ENCODE measurements around the gene VTN.

The VTN gene

GRCh38 chr17:28335959-28336871, 33.9 kb downstream of the VTN start:
- TF ChIP-seq CTCF (IDR thresholded peaks at IDR 0.05; ENCODE audit: low read depth, low read length) = no peak
- peak overlapping the region; percentile 99 for H3K4me3 ChIP-seq (ENCODE audit: low read depth, low read length)

DNA sequence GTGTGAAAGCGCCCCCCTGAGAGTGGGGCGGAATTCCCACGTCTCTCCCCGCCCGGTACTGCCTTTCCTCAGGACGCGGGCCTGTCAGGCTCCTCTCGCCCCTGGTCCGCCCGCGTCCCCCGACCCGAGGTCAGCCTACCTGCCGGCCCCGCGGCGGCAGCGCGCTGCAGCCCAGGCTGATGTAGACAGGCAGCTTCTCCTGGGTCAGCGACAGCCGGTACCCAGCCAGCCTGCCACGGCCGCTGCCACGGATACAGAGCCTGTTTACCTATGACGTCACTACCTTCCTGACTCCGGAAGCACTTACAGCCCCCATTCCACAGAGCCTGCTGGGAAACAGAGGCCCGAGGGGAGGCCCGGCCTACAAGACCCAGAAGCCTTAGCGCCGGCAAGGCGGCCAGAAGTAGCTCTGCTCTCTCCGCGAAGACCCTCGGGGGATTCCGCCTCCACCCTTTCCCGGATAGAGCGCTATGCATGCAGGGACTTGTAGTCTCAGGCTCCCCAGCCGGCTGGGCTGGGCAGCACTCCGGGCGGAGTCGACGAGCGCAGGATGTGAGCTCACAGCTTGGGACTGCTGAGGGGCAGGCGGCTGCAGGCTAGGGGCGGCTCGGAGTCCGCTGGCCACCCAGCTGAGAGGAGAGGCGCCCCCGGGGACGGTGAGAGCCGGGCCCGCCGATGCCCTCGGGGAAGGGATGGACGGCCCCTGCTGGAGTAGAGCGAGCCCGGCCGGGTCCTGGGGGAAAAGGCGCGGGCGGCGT, 34.7 kb downstream of the VTN start, which contains the start of the genes IFT20 and TNFAIP1:
TSS of gene IFT20 (minus strand) at position 272 of the 758 bp plus-strand sequence. CDS start 3,487 bp downstream, outside the sequence.
TSS of gene TNFAIP1 (plus strand) at position 561 of the 758 bp plus-strand sequence. CDS start 3,761 bp downstream, outside the sequence.
- TF ChIP-seq CTCF (IDR thresholded peaks at IDR 0.05; ENCODE audit: low read depth, low read length) = no peak
- H3K4me3 ChIP-seq (ENCODE audit: low read depth, low read length) = peak within 1 kb of the TSS; percentile 99

- no peak for TF ChIP-seq CTCF (IDR thresholded peaks at IDR 0.05; ENCODE audit: low read depth, low read length)
- peak overlapping the region; percentile 99 for H3K4me3 ChIP-seq (ENCODE audit: low read depth, low read length)
Observed at GRCh38 chr17:28334666-28335200, 35.4 kb downstream of the VTN start.

GRCh38 chr17:28334171-28334570, 35.9 kb downstream of the VTN start:
- TF ChIP-seq CTCF (IDR thresholded peaks at IDR 0.05; ENCODE audit: low read depth, low read length) = no peak
- H3K4me3 ChIP-seq (ENCODE audit: low read depth, low read length) = peak overlapping the region; percentile 99

DNA sequence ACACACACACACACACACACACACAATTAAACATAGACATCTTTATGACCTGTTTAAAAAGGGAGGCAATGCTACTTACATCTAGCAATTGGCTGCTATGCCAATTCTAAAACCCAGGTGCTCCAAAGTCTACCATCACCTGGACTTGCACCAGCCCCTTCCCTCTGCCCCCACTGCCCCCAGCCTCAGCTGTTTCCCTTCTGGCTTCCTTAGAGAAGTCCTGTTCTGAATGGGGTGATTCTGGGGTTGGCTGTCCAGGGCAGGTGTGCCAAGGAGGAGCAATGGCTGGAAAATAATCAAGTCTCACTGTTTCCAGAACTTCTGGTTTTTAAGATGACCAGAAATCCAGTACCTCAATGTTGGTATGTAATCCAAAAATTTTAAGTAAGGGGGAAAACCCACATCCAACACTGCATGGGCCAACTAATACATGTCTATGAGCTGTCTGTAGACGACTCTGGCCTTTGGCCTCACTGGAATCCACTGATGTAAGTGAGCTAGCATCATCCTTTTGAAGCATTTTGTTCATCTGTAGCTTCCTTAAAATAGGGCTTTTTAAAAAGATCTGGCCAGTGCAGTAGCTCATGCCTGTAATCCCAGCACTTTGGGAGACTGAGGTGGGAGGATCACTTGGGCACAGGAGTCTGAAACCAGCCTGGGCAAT, 36.9 kb downstream of the VTN start:
- no peak overlapping the region for H3K4me3 ChIP-seq (ENCODE audit: low read depth, low read length)
- TF ChIP-seq CTCF (IDR thresholded peaks at IDR 0.05; ENCODE audit: low read depth, low read length) = no peak

DNA sequence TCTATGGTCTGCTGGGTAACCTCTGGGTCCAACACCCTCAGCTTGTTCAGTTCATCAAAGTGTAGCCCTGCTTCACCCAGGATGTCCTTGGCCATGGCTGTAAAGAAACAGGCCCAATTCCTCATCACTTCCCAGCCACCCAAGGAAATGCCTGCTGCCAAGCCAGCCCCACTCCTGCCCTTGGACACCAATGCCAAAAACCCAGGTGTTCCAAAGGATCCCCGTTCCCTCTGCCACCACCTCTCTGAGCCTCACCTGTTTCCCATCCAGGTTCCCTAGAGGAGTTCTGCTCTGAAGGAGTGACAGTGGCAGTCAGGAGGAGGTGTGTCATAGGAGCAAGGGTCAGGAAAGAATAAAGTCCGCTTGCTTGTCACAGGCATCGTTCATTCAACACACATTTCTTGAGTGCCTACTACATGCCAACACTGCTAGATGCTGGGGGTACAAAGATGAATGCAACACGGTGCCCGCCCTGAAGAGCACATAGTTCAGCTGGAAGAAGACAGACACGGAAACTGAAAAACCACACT, 38.2 kb downstream of the VTN start:
- TF ChIP-seq CTCF (IDR thresholded peaks at IDR 0.05; ENCODE audit: low read depth, low read length) = no peak
- no peak overlapping the region for H3K4me3 ChIP-seq (ENCODE audit: low read depth, low read length)

Data from WI38 (cell line).